Type B pancreatic cell (in vitro differentiated cells): ENCODE data around the gene ITGB3BP. TPM values are rescaled to one million over a fixed set of nuclear protein-coding genes. Genes with fewer than 3 reads are reported as not detected.

Source experiments
- DNase-seq: peaks from one replicate; pipeline ENCODE4 v3.0.0; 2021; ENCODE audit warnings: mixed read lengths; ENCODE audit not compliant: unreplicated experiment; ENCODE audit errors: extremely low spot score
- H3K27ac Mint-ChIP-seq: 2 replicates; pipeline ENCODE4 v1.8.0; 2021; ENCODE audit warnings: mild to moderate bottlenecking, mixed read lengths
- H3K27me3 Mint-ChIP-seq: 2 replicates; pipeline ENCODE4 v1.8.0; 2021; ENCODE audit warnings: mixed read lengths
- H3K36me3 Mint-ChIP-seq: 2 replicates; pipeline ENCODE4 v1.8.0; 2021; ENCODE audit warnings: mixed read lengths
- H3K4me1 Mint-ChIP-seq: one replicate; pipeline ENCODE4 v1.8.0; 2021; ENCODE audit warnings: mixed read lengths; ENCODE audit not compliant: unreplicated experiment
- H3K4me3 Mint-ChIP-seq: 2 replicates; pipeline ENCODE4 v1.8.0; 2021; ENCODE audit warnings: mild to moderate bottlenecking, mixed read lengths
- H3K9me3 Mint-ChIP-seq: 2 replicates; pipeline ENCODE4 v1.8.0; 2021; ENCODE audit warnings: mixed read lengths
- total RNA-seq: library from RNA; stranded (reverse); gene quantifications from 2 replicates; pipeline ENCODE4 v1.2.1, GENCODE V29; 2021; ENCODE audit warnings: low replicate concordance
- TF ChIP-seq, protein P1 (sequence below): fragments of 200-600 bp; sonication (generic); conservative IDR thresholded peaks from 2 replicates; pipeline ENCODE4 v1.5.0; 2021; ENCODE audit warnings: antibody characterized with exemption, mild to moderate bottlenecking

Gene ITGB3BP
- total RNA-seq, 1 donor from 2014 or later, result 39.9 TPM

DNA sequence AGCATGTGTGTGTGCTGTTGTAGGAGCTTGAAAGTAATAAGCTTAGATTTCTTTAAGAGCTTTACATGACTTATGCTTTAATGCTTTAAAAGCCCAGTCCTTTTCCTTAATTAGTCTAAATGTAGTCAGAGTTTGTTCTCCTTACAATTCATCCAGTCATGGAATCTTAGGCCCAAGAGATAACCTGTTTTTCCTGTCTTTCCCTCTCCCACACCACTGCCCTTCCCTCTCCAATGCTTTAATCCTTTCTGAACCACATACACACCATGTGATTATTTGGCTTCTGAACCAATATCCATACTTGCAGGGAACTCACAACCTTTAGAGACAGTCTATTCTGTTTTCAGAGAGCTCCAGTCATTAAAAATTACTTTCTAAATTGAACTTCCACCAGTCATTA, 118.0 kb downstream of the ITGB3BP start:
- Mint-ChIP-seq H3K4me3 (no peak overlapping the region), H3K27me3 (no peaks in the 10 kb centered on the region), H3K36me3 (peaks cover 4% of the 10 kb centered on the region), H3K27ac (no peak overlapping the region), H3K9me3 (no peaks in the 10 kb centered on the region), H3K4me1 (no peaks in the 10 kb centered on the region)
- DNase-seq, result no peak
- TF ChIP-seq, protein P1, sequence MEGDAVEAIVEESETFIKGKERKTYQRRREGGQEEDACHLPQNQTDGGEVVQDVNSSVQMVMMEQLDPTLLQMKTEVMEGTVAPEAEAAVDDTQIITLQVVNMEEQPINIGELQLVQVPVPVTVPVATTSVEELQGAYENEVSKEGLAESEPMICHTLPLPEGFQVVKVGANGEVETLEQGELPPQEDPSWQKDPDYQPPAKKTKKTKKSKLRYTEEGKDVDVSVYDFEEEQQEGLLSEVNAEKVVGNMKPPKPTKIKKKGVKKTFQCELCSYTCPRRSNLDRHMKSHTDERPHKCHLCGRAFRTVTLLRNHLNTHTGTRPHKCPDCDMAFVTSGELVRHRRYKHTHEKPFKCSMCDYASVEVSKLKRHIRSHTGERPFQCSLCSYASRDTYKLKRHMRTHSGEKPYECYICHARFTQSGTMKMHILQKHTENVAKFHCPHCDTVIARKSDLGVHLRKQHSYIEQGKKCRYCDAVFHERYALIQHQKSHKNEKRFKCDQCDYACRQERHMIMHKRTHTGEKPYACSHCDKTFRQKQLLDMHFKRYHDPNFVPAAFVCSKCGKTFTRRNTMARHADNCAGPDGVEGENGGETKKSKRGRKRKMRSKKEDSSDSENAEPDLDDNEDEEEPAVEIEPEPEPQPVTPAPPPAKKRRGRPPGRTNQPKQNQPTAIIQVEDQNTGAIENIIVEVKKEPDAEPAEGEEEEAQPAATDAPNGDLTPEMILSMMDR, result no peak

DNA sequence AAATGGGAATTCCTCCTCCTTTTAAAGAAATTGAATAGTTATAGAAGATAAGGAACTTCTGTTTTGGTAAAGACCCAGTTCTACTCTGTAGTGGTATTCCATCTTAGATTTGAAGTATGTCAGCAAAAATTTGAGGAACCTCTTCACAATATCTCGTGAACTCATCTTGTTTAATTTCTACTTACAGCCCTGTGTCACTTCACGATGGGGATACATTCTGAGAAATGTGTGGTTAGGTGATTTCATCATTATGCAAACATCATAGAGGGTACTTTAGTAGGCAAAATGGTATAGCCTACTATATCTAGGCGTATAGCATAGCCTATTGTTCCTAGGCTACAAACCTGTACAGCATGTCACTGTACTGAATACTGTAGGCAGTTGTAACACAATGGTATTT, 119.6 kb downstream of the ITGB3BP start:
- TF ChIP-seq, protein P1, result no peak
- no peaks in the 10 kb centered on the region for H3K27me3 Mint-ChIP-seq
- no peak overlapping the region for H3K27ac Mint-ChIP-seq
- H3K4me3 Mint-ChIP-seq, result no peak overlapping the region
- peaks cover 11% of the 10 kb centered on the region for H3K36me3 Mint-ChIP-seq
- H3K9me3 Mint-ChIP-seq, result no peaks in the 10 kb centered on the region
- H3K4me1 Mint-ChIP-seq, result no peaks in the 10 kb centered on the region
- DNase-seq, result no peak

DNA sequence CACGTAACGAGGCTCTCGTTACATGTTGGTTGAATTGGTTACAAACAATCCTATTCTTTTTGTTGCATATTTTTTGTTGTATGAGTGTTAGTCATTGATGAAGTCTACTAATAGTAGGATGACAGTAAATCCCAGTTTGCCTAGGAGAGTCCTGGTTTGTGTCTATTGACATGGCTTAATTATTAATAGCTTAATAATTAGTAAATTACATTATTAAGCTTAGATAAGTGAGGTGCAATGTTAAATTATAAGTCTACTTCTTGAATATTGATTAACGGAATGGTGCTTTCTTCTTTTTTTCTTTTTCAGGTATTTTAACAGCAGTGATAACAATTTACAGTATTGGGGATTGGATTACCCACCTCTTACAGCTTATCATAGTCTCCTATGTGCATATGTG, 121.1 kb downstream of the ITGB3BP start:
- no peaks in the 10 kb centered on the region for H3K27me3 Mint-ChIP-seq
- DNase-seq, result no peak
- TF ChIP-seq, protein P1, result no peak
- H3K4me1 Mint-ChIP-seq, result no peaks in the 10 kb centered on the region
- no peaks in the 10 kb centered on the region for H3K9me3 Mint-ChIP-seq
- no peak overlapping the region for H3K4me3 Mint-ChIP-seq
- H3K36me3 Mint-ChIP-seq, result peaks cover 16% of the 10 kb centered on the region
- no peak overlapping the region for H3K27ac Mint-ChIP-seq

Other genes with a start within 250 kb of the ITGB3BP start
- gene FOXD3, start 200.7 kb downstream of the ITGB3BP start, total RNA-seq, result 0.12 and 0.70 TPM in 2 replicates
- gene ALG6, start 155.6 kb downstream of the ITGB3BP start, total RNA-seq, result 17.1 and 20.5 TPM in 2 replicates
- 5.1 and 10.2 TPM in 2 replicates for gene EFCAB7, start 300 bp upstream of the ITGB3BP start, total RNA-seq
- gene PGM1, start 70.2 kb upstream of the ITGB3BP start, total RNA-seq, result 32.4 and 32.9 TPM in 2 replicates